Measurements from ENCODE around the gene INPP5A. TPM values are rescaled to one million over a fixed set of nuclear protein-coding genes. Genes with fewer than 3 reads are reported as not detected.
A peak's percentile ranks its signal among the peaks of the same experiment; 100 is the strongest.

Gene INPP5A
- total and polyA plus RNA-seq, 2 of the 13 experiments (the other 11 are each of a cell fraction or from before 2014, with no cell fraction given) = 17.5 to 37.9 TPM

DNA sequence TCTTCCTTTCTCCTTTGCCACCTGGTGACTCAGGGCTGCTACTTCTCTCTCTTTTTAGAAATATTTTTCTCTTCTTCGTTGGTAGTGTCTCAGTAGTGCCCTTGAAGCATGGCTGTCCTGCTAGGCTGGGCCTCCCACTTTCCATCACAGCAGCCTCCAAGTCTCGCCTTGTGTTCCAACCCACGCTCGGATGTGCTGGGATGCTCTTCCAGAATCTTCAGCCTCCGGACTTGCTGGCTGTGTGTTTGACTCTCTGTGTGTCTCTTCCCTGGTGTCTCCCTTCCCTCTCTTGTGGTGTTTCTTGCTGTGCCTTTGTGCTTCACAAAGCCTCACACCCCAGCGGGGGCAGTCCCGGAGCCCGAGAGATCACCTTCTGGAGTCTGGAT lies 100.5 kb downstream of the INPP5A start:
- ATAC-seq = peak; percentile 40; the same call in 2 of the 3 replicates
- no TSS peak for BruUV-seq (replicated peaks)
- TF ChIP-seq ZNF841 (CRISPR knock-in tag; IDR thresholded peaks at IDR 0.05; ENCODE audit: borderline replicate concordance) (no peak), IRF2 (CRISPR knock-in tag; IDR thresholded peaks at IDR 0.05) (no peak), RBFOX2 (IDR thresholded peaks at IDR 0.05; ENCODE audit: low read depth, low read length) (no peak), ZBTB1 (CRISPR knock-in tag; IDR thresholded peaks at IDR 0.05; ENCODE audit: borderline replicate concordance) (no peak), CREM (IDR thresholded peaks at IDR 0.05) (no peak), CREM (CRISPR knock-in tag; IDR thresholded peaks at IDR 0.05) (no peak), ZNF343 (CRISPR knock-in tag; IDR thresholded peaks at IDR 0.05) (no peak), HMG20A (CRISPR knock-in tag; IDR thresholded peaks at IDR 0.05; ENCODE audit: borderline replicate concordance) (no peak)
- TF ChIP-seq, protein P1, sequence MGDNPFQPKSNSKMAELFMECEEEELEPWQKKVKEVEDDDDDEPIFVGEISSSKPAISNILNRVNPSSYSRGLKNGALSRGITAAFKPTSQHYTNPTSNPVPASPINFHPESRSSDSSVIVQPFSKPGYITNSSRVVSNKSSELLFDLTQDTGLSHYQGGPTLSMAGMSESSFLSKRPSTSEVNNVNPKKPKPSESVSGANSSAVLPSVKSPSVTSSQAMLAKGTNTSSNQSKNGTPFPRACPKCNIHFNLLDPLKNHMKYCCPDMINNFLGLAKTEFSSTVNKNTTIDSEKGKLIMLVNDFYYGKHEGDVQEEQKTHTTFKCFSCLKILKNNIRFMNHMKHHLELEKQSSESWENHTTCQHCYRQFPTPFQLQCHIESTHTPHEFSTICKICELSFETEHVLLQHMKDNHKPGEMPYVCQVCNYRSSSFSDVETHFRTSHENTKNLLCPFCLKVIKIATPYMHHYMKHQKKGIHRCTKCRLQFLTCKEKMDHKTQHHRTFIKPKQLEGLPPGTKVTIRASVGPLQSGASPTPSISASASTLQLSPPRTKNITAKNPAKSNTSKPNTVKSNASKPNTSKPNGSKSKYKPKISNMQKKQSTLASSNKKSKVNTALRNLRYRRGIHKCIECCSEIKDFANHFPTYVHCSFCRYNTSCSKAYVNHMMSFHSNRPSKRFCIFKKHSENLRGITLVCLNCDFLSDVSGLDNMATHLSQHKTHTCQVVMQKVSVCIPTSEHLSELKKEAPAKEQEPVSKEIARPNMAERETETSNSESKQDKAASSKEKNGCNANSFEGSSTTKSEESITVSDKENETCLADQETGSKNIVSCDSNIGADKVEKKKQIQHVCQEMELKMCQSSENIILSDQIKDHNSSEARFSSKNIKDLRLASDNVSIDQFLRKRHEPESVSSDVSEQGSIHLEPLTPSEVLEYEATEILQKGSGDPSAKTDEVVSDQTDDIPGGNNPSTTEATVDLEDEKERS (CRISPR knock-in tag; IDR thresholded peaks at IDR 0.05) = no peak
- TF ChIP-seq, protein P2, sequence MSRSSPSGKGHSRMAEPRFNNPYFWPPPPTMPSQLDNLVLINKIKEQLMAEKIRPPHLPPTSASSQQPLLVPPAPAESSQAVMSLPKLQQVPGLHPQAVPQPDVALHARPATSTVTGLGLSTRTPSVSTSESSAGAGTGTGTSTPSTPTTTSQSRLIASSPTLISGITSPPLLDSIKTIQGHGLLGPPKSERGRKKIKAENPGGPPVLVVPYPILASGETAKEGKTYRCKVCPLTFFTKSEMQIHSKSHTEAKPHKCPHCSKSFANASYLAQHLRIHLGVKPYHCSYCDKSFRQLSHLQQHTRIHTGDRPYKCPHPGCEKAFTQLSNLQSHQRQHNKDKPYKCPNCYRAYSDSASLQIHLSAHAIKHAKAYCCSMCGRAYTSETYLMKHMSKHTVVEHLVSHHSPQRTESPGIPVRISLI (CRISPR knock-in tag; IDR thresholded peaks at IDR 0.05; ENCODE audit: borderline replicate concordance) = no peak
- TF ChIP-seq, protein P3, sequence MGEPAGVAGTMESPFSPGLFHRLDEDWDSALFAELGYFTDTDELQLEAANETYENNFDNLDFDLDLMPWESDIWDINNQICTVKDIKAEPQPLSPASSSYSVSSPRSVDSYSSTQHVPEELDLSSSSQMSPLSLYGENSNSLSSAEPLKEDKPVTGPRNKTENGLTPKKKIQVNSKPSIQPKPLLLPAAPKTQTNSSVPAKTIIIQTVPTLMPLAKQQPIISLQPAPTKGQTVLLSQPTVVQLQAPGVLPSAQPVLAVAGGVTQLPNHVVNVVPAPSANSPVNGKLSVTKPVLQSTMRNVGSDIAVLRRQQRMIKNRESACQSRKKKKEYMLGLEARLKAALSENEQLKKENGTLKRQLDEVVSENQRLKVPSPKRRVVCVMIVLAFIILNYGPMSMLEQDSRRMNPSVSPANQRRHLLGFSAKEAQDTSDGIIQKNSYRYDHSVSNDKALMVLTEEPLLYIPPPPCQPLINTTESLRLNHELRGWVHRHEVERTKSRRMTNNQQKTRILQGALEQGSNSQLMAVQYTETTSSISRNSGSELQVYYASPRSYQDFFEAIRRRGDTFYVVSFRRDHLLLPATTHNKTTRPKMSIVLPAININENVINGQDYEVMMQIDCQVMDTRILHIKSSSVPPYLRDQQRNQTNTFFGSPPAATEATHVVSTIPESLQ (CRISPR knock-in tag; conservative IDR thresholded peaks at IDR 0.05) = no peak
- TF ChIP-seq, protein P4, sequence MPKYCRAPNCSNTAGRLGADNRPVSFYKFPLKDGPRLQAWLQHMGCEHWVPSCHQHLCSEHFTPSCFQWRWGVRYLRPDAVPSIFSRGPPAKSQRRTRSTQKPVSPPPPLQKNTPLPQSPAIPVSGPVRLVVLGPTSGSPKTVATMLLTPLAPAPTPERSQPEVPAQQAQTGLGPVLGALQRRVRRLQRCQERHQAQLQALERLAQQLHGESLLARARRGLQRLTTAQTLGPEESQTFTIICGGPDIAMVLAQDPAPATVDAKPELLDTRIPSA (CRISPR knock-in tag; IDR thresholded peaks at IDR 0.05; ENCODE audit: borderline replicate concordance) = no peak
- TF ChIP-seq, protein P5, sequence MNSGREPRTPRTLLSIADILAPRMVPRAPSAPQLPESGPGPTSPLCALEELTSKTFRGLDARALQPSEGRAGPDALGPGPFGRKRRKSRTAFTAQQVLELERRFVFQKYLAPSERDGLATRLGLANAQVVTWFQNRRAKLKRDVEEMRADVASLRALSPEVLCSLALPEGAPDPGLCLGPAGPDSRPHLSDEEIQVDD (CRISPR knock-in tag; IDR thresholded peaks at IDR 0.05; ENCODE audit: borderline replicate concordance) = no peak

More for the DNA sequence above, 100.5 kb downstream of the INPP5A start:
- in situ Hi-C loops (cut with HindIII; ENCODE audit: extremely low pct_ligation_motif_present, low pct_unique_long_range_greater_than_20kb) (loop anchor here (10.0 kb wide), 1 partner anchor 253 kb away; no protein-coding TSS in a partner anchor), intact Hi-C loops (cut with micrococcal nuclease; ENCODE audit: unreplicated experiment) (loop anchor here (1.0 to 5.0 kb wide), 3 partner anchors 46 to 180 kb away; no protein-coding TSS in a partner anchor)
- no peak overlapping the region for H3K27ac ChIP-seq (ENCODE audit: extremely low read length, insufficient read depth, low read length)
- no peak overlapping the region for H3K4me3 ChIP-seq (replicated peaks in 1 of 3; ENCODE audit: insufficient read depth in 1 of 3, low read depth in 2 of 3, low read length in 3 of 3)
- H3K9me3 ChIP-seq (ENCODE audit: low read length) = no peaks in the 10 kb centered on the region
- H3K4me2 ChIP-seq (ENCODE audit: low read depth, low read length) = 0 out of 2 replicates have a peak overlapping the region, but pooled peaks have one; percentile 9
- H3K36me3 ChIP-seq (replicated peaks in 1 of 2; ENCODE audit: control insufficient read depth in 1 of 2, insufficient read depth in 2 of 2, low read length in 2 of 2) = no peaks in the 10 kb centered on the region
- H3K4me1 ChIP-seq (ENCODE audit: insufficient read depth, low read length) = no peaks in the 10 kb centered on the region
- ChIA-PET CTCF (ENCODE audit: low intra/inter-chr PET ratio, low total read pairs) (interaction anchor here (0.8 to 3.3 kb wide), 2 partner anchors 179 to 415 kb away, joined by 3 to 54 read pairs; no protein-coding TSS in a partner anchor), POLR2A (no interaction called here)
- DNase-seq (ENCODE audit: low spot score) = no peak
- H4K20me1 ChIP-seq (ENCODE audit: insufficient read depth, low read length) = no peaks in the 10 kb centered on the region; the same call in 1 of the 2 replicates
- 69% methylated on average over 8 of the region's 8 CpGs for WGBS (ENCODE audit: low lambda C conversion rate)
- no peak for FAIRE-seq
- H2AFZ ChIP-seq (ENCODE audit: low read length) = no peak overlapping the region
- H3K79me2 ChIP-seq (ENCODE audit: insufficient read depth, low read length) = peaks cover 5% of the 10 kb centered on the region
- H3K9ac ChIP-seq (ENCODE audit: insufficient read depth, low read depth, low read length) = no peak overlapping the region
- no peaks in the 10 kb centered on the region; a peak in 1 of 5 replicates for H3K27me3 ChIP-seq (ENCODE audit: control insufficient read depth in 1 of 2, insufficient read depth in 2 of 2, low read length in 2 of 2)

Data from HepG2 (cell line).